IPS-NIHi7 (cell line): ENCODE data around the gene SEPTIN10.
"Not testable (repeated sequence)": the region's sequence is repeated elsewhere in the genome, so short reads cannot be mapped to it uniquely, and the experiment has no call there.

ENCODE experiments used
- DNase-seq: peaks from one replicate; pipeline ENCODE4 v3.0.0; 2012; ENCODE audit warnings: mixed read lengths; ENCODE audit errors: extremely low spot score

The SEPTIN10 gene

GRCh38 chr2:109602617-109603188 is 11.1 kb downstream of the SEPTIN10 start:
- no peak for DNase-seq

DNA sequence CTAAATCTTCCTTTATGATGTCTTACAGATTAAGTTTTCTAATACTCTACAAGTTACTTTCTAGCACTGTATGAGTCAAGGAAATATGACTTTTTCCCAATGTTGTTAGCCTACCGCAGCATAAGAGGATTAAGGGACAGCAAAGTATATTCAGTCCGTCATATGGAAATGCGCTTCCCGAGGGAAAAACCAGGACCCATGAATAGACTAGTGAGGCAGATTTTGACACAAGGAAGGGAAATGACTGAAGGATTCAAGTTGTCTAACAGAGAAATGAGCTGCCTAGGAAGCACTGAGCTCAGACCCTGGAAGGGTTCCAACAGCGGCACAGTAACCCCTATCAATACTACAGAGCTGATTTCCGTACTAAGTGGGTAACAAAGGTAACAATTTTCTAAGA is 12.0 kb downstream of the SEPTIN10 start:
- no peak for DNase-seq

- no peak for DNase-seq
Measured at GRCh38 chr2:109597283-109597682, 16.5 kb downstream of the SEPTIN10 start.

GRCh38 chr2:109595644-109596043 is 18.1 kb downstream of the SEPTIN10 start:
- DNase-seq: no peak

DNA sequence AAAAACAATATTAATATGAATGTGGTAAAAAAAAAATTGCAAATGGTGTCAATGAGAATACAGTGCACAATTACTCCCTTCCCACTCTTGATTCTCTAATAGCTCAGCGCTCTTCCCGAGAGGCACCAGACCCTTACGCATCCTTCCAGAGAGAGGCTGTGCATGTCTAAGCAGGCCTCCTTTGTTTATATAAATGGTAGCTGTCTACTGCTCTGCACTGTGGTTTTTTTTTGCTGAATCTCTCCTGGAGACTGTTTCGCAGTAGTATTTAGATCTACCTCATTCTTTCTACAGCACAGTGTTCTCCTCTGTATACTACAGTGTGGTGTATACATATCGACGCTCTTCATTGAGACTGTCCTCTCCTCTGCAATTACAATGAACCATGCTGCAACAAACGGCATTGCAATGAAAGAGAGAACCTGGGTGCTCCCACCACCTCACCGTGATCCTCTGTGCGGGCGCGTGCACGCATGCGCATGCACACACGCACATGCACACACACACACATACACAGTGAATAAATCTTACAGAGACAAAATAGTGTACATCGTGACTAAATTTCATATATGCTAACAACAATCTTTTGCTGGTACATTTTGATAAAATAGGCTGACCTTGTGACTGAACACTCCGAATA is 19.4 kb downstream of the SEPTIN10 start:
- DNase-seq: no peak

- no peak for DNase-seq
Measured at GRCh38 chr2:109592905-109593304, 20.9 kb downstream of the SEPTIN10 start.

GRCh38 chr2:109591206-109591605 is 22.6 kb downstream of the SEPTIN10 start:
- no peak for DNase-seq

- no peak for DNase-seq
Measured at GRCh38 chr2:109586687-109587086, 27.1 kb downstream of the SEPTIN10 start.

DNA sequence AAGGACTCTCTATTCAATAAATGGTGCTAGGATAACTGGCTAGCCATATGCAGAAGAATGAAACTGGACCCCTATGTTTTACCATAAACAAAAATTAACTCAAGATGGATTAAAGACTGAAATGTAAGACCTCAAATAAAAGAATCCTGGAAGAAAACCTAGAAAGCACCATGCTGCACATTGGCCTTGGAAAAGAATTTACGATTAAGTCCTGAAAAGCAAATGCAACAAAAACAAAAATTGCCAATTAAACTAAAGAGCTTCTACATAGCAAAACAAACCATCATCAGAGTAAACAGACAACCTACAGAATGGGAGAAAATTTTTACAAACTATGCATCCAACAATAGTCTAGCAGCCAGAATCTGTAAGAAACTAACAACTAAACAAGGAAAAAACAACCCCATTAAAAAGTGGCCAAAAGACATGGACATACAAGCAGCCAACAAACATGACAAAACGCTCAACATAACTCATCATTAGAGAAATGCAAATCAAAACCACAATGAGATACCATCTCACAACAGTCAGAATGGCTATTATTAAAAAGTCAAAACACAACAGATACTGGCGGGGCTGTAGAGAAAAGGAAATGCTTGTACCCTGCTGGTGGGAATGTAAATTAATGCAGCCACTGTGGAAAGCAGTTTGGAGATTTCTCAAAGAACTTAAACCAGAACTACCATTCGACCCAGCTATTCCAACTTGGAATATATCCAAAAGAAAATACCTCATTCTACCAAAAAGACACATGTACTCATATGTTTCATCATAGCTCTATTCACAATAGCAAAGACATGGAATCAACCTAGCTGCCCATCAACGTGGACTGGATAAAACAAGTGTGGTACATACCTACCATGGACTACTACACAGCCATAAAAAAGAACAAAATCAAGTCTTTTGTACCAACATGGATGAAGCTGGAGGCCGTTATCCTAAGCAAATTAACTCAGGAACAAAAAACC is 30.6 kb downstream of the SEPTIN10 start:
- DNase-seq: no peak

GRCh38 chr2:109577630-109578029 is 36.1 kb downstream of the SEPTIN10 start:
- DNase-seq: not testable (repeated sequence)

DNA sequence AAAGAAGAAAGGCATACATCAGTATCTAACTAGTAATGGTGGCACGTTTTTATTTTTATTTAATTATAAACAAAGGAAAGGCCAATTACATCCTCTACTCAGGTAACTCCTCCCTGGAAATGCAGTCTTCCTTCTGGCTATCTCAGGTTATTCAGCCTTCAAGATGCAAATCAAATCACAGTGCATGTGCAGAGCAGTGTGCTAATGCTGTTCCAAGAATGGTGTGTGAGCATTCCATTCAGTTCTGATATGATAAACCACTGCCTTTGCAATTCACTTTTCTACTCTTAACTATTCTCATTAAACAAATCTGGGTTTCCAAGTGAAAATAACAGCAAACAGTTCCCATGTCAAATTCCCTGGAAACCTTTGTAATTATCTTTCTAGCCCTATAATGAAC is 38.4 kb downstream of the SEPTIN10 start:
- DNase-seq: no peak

GRCh38 chr2:109563980-109564550 is 49.7 kb downstream of the SEPTIN10 start:
- DNase-seq: no peak

GRCh38 chr2:109563288-109563687 is 50.5 kb downstream of the SEPTIN10 start:
- no peak for DNase-seq

DNA sequence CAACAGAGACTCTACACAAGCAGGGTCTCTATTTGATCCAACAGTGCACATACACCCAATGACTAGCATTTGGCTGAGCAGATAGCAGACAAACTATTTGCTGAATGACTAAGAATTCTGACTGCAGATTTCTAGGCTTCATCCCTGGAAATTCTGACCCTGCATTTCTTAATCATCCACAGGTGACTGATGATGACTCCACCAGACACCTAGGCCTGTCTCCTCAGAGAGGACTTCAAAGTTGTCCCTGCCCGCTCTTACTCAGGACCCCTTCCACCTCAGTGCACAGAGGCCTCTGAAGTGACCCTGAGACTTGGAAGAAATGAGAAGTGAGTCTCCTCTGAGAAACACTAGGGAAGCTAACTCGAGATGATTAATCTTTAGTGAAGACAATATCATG is 51.3 kb downstream of the SEPTIN10 start:
- no peak for DNase-seq

DNA sequence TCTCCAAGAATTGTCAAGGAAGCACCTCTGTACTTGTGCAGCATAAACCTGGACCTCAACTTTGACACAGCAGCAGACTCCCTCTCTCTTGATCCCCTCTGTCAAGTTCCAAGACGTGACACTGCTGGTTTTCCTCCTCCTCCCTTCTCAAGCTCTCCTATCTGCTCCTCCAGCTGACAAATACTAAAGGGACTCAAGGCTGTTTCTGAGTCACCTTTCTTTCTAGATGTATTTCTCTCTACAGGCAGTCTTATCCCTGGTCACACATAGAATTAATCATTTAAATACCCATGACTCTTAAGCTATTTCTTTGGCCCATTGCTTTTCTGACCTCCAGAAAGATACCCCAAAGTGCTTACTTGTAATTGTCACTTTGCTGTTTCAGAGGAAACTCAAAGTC is 53.5 kb downstream of the SEPTIN10 start:
- no peak for DNase-seq

DNA sequence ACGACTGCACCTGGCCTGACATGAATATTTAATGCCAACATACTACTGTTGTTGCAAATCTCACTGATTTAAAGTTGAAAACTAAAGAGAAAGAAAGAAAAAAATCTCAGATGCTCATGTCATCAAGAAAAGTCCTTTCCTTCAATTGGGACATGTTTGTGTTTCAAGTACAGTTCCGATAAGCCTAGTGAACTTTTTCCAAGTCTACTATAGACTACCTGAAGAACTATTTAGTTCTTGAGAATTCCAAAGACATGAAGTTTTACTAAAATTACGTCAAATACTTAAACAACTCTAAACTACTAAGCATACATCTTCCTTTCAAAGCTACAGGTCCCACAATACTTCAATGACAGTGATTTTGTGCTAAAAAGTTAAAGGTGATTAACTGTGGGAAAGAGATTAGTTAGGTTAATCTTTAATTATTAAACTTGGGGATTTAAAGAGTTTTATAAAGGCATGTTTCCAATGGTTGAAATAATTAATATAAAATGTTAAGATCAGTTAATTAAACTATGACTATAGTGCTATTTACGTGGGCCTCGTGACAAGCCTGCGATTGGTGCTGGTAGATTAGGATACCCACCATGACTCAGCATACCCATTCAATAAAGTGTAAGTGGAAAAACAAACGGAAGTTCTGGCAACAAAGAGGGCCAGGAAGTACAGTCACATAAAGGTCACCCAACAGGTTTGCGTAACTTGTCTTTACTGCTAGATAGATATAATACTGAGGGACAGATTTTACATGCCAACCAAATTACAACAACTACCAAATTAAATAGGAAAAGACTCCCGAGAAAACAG is 55.5 kb downstream of the SEPTIN10 start:
- DNase-seq: no peak

GRCh38 chr2:109557309-109557708 is 56.5 kb downstream of the SEPTIN10 start:
- no peak for DNase-seq

DNA sequence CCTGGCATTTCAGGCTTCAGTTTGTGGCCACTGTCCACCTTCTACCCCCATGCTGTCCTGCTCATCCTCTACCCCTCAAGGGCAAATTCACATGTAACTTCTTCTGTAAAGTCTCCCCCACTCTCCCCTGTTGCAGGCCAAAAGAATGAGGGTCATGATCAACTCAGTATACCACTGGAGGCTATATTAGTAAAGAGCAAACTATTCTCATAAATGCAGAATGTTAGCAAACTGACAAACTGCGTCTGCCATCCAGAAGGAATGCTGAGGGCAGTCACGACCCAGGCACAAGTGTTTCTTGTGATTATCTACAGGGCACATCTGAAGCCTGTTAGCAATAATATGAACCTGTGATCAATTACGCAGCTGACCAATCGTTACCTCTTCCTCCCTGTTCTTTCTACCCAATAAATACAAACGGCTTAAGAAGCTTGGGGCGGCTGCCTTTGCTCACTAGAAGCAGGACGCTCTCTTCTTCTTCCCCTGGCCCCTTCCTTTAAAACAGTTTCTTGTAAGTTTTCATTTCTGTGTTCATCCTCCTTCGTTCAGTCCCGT is 58.3 kb downstream of the SEPTIN10 start:
- DNase-seq: no peak

DNA sequence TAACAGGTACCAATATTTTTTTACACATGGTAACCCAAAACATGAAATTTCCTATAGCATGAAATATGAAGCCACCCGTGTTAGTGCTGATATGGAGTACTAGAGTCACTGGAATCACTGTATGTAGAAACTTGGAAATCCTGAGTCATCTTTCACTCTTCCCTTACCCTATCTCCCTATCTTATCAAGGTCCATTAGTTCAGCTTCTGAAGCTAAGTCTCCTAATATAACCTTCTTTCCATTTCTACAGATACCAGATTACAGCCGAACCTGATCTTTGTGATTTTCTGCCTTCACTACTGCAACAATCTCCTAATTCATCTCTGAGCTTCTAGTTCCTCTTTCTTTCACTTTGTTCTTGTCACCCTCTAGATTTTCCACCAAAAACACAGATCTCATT is 59.0 kb downstream of the SEPTIN10 start:
- no peak for DNase-seq

DNA sequence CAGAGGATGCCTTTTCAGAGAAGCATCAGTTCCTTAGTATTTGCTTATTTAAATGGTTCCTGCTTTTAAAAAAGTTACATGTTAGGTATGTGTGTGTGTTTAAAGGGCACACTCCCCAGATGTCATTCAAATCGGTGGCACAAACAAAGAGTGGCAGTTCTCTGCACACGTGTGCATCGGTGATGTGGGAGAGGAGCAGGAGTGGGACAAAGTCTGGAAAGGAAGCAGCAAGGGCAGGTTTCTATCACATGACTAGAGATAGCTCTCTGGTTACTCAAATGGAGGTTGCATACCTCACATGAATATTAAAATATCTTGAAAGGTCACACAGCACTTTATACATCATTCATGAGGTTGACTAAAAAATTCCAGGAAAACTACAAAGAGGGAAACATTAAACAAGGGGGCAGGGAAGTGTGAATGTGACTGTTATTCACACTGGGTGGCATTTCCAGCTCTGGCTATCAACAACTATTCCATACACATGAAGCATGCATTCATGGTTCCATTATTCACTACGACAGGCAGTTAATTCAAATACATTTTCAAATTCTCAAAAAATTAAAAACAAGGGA is 64.7 kb downstream of the SEPTIN10 start:
- no peak for DNase-seq

- DNase-seq: no peak
Measured at GRCh38 chr2:109547280-109547679, 66.5 kb downstream of the SEPTIN10 start.
